ENCODE data around the gene VNN1.

The VNN1 gene

DNA sequence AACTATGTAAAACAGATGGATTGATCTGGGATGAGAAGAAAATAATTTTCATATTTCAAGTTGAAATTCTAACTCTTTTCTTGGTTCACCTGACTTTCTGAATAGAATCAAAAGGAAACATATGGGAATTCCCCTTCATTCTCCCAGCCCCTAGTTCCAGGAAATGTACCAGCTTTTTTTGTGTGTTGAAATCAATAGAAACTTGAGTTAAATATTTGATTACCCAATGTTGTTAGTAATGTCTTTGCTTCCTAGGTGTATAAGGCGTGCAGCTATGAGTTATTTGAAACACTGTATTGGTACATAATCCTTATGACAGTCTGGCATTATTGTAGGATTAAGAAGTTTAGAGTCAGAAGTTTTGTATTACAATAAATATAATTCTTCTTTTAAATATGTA lies 22.4 kb upstream of the VNN1 start:
- H3K4me2 ChIP-seq (ENCODE audit: low read length), result no peak overlapping the region
- H3K9me3 ChIP-seq (ENCODE audit: low read length), result no peaks in the 10 kb centered on the region

DNA sequence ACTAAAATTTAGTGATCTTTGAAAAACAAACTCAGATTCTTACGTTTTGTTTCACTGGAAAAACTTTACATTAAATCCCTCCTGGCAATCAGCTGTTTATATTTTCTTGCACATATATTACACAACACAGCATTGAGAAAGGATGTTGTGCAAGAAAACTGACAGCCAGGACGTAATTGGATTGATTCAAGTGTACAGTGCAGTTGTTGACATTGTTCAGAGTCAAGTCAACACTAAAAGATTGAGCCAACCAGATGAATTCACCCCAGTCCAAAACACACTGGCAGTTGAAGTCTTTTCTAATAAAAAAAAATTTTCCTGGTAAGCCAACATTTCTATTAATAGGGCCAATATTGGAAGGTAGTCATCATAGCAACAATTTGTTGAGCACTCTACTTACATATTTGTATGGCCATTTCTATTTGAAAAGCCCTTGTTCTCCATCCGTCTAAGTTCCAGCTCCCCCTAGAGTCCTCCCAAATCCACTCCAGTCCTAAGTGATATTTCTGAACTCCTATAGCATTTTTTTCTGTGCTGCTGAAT lies 20.9 kb upstream of the VNN1 start:
- no peaks in the 10 kb centered on the region for H3K36me3 ChIP-seq (ENCODE audit: insufficient read depth, low read length)
- no peaks in the 10 kb centered on the region for H3F3A ChIP-seq (ENCODE audit: insufficient read depth, low read length)
- no peak overlapping the region for H3K27ac ChIP-seq (ENCODE audit: low read depth, low read length, poor library complexity, severe bottlenecking)
- no peak overlapping the region for H3K9ac ChIP-seq (ENCODE audit: low read length)
- no peak overlapping the region for H3K4me2 ChIP-seq (ENCODE audit: low read length)
- H3K27me3 ChIP-seq (ENCODE audit: insufficient read depth, low read length), result no peaks in the 10 kb centered on the region
- H3K4me3 ChIP-seq (ENCODE audit: low read depth, low read length, poor library complexity, severe bottlenecking), result no peak overlapping the region
- no peaks in the 10 kb centered on the region for H3K79me2 ChIP-seq (ENCODE audit: insufficient read depth, low read length)
- H3K9me3 ChIP-seq (ENCODE audit: low read length), result no peaks in the 10 kb centered on the region
- H2AFZ ChIP-seq (ENCODE audit: low read length), result no peak overlapping the region
- H4K20me1 ChIP-seq (ENCODE audit: insufficient read depth, low read length), result no peaks in the 10 kb centered on the region
- H3K4me1 ChIP-seq (ENCODE audit: insufficient read depth, low read length, severe bottlenecking), result no peaks in the 10 kb centered on the region
- no peak for TF ChIP-seq EZH2 (IDR thresholded peaks at IDR 0.05; ENCODE audit: borderline replicate concordance, low read length)
- TF ChIP-seq, protein P1, sequence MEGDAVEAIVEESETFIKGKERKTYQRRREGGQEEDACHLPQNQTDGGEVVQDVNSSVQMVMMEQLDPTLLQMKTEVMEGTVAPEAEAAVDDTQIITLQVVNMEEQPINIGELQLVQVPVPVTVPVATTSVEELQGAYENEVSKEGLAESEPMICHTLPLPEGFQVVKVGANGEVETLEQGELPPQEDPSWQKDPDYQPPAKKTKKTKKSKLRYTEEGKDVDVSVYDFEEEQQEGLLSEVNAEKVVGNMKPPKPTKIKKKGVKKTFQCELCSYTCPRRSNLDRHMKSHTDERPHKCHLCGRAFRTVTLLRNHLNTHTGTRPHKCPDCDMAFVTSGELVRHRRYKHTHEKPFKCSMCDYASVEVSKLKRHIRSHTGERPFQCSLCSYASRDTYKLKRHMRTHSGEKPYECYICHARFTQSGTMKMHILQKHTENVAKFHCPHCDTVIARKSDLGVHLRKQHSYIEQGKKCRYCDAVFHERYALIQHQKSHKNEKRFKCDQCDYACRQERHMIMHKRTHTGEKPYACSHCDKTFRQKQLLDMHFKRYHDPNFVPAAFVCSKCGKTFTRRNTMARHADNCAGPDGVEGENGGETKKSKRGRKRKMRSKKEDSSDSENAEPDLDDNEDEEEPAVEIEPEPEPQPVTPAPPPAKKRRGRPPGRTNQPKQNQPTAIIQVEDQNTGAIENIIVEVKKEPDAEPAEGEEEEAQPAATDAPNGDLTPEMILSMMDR (IDR thresholded peaks at IDR 0.05; ENCODE audit: low read length), result 0 out of 2 replicates have a peak, but pooled peaks have one; percentile 11
- no peaks in the 10 kb centered on the region for H3K9me2 ChIP-seq (ENCODE audit: low read depth, low read length)

More for the DNA sequence above, 22.4 kb upstream of the VNN1 start:
- Histone ChIP-seq H2AFZ (ENCODE audit: low read length) (no peak overlapping the region), H3K79me2 (ENCODE audit: insufficient read depth, low read length) (no peaks in the 10 kb centered on the region), H3F3A (ENCODE audit: insufficient read depth, low read length) (no peaks in the 10 kb centered on the region), H3K9ac (ENCODE audit: low read length) (no peak overlapping the region), H3K4me3 (ENCODE audit: low read depth, low read length, poor library complexity, severe bottlenecking) (no peak overlapping the region), H4K20me1 (ENCODE audit: insufficient read depth, low read length) (no peaks in the 10 kb centered on the region), H3K27me3 (ENCODE audit: insufficient read depth, low read length) (no peaks in the 10 kb centered on the region), H3K27ac (ENCODE audit: low read depth, low read length, poor library complexity, severe bottlenecking) (no peak overlapping the region), H3K4me1 (ENCODE audit: insufficient read depth, low read length, severe bottlenecking) (no peaks in the 10 kb centered on the region), H3K36me3 (ENCODE audit: insufficient read depth, low read length) (no peaks in the 10 kb centered on the region), H3K9me2 (ENCODE audit: low read depth, low read length) (no peaks in the 10 kb centered on the region)
- TF ChIP-seq, protein P1 (IDR thresholded peaks at IDR 0.05; ENCODE audit: low read length), result no peak
- no peak for TF ChIP-seq EZH2 (IDR thresholded peaks at IDR 0.05; ENCODE audit: borderline replicate concordance, low read length)

DNA sequence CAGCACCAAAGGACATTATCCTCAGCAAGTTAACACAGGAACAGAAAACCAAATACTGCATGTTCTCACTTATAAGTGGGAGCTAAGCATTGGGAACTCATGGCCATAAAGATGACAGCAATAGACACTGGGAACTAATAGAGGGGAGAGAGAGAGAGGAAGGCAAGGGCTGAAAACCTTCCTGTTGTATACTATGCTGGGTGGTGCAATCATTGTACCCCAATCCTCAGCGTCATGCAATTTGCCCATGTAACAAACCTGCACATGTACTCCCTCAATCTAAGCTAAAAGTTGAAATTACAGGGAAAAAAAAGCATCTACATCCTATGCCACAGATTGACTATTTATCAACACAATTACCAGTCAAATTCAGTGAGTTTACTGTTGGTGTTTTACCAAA lies 20.0 kb upstream of the VNN1 start:
- Histone ChIP-seq H2AFZ (ENCODE audit: low read length) (no peak overlapping the region), H3K27ac (ENCODE audit: low read depth, low read length, poor library complexity, severe bottlenecking) (no peak overlapping the region), H3K4me2 (ENCODE audit: low read length) (no peak overlapping the region), H3K9me3 (ENCODE audit: low read length) (no peaks in the 10 kb centered on the region), H3K79me2 (ENCODE audit: insufficient read depth, low read length) (no peaks in the 10 kb centered on the region), H3K36me3 (ENCODE audit: insufficient read depth, low read length) (no peaks in the 10 kb centered on the region), H3K4me1 (ENCODE audit: insufficient read depth, low read length, severe bottlenecking) (no peaks in the 10 kb centered on the region), H3K9ac (ENCODE audit: low read length) (no peak overlapping the region), H4K20me1 (ENCODE audit: insufficient read depth, low read length) (no peaks in the 10 kb centered on the region), H3K4me3 (ENCODE audit: low read depth, low read length, poor library complexity, severe bottlenecking) (no peak overlapping the region), H3F3A (ENCODE audit: insufficient read depth, low read length) (no peaks in the 10 kb centered on the region), H3K27me3 (ENCODE audit: insufficient read depth, low read length) (no peaks in the 10 kb centered on the region), H3K9me2 (ENCODE audit: low read depth, low read length) (no peaks in the 10 kb centered on the region)
- TF ChIP-seq, protein P1 (IDR thresholded peaks at IDR 0.05; ENCODE audit: low read length), result no peak
- TF ChIP-seq EZH2 (IDR thresholded peaks at IDR 0.05; ENCODE audit: borderline replicate concordance, low read length), result no peak
